GM18520 (cell line): Measurements from ENCODE around the gene MLLT1.

Experiments used
- ATAC-seq: cut with Tn5 transposase; IDR thresholded peaks from one replicate; pipeline ENCODE4 v1.9.1; 2021; ENCODE audit not compliant: unreplicated experiment

MLLT1 gene

GRCh38 chr19:6275170-6275744, 4.5 kb downstream of the MLLT1 start:
- no peak for ATAC-seq

- ATAC-seq: no peak
Observed at GRCh38 chr19:6274756-6275155, 5.0 kb downstream of the MLLT1 start.

- no peak for ATAC-seq
Observed at GRCh38 chr19:6273701-6274601, 5.8 kb downstream of the MLLT1 start.

DNA sequence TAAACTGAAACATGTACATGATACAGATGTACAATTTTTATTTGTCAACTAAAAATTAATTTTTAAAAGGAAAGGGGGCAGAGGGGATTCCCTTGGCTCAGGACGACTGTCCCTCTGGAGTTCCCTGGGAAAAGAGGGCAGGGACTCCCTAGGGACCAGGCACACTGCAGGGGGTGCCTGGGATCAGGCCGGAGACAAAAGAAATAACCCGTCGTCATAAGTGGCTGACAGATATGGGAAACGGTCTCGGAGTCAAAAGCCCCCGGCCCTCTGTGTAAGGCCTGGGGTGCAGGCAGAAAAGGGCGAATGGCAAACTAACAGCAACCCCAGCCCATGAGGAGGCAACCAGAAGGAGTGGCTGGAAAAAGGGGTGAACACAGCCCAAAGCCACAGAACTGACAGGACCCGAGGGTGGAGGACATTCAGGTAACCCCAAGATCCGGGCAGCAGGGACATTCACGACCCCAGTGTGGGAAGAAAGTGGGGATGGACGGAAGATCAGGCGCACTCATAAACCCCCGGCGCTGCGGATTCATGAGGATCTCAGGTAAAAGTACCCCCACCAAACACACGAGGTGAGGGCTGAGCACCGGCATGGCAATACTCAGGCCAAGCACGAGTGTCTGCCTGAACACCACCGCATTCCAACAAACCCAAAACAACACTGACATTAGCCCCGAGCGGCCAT, 6.7 kb downstream of the MLLT1 start:
- no peak for ATAC-seq

- no peak for ATAC-seq
Observed at GRCh38 chr19:6272411-6272791, 7.4 kb downstream of the MLLT1 start.

DNA sequence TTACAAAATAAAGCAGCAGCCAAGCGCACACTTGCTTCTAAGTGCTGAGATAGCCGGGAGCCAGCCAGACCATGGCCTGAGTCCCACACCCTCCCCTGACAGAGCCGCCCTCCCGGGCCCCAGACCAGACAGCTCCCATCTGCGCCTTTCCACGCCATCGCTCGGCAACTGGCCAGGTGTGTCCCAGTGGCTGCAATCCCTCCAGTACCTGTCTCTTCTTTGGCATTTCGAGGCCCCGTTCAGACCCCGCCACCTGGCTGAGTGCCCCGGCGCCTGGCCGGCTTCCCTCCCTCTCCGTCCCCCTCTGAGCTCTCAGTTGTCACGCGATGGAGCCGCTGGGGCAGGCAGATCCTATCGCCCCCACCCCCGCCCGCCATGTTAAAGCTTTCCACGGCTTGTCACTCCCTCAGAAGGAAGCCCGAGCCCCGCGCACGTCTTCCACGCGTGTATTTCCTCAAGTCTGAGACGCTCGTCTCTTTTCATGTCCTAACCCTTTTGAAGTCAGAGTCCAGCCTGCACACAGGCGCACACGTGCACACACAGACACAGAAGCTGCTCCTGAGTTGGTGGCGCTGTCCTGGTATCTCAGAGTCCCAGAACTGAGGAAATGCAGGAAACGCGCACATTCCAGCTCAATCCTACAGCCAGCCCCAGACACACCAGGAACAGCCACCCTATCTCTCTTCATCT, 7.9 kb downstream of the MLLT1 start:
- ATAC-seq: no peak

GRCh38 chr19:6271251-6271650, 8.5 kb downstream of the MLLT1 start:
- ATAC-seq: no peak

GRCh38 chr19:6270822-6271221, 9.0 kb downstream of the MLLT1 start:
- no peak for ATAC-seq

DNA sequence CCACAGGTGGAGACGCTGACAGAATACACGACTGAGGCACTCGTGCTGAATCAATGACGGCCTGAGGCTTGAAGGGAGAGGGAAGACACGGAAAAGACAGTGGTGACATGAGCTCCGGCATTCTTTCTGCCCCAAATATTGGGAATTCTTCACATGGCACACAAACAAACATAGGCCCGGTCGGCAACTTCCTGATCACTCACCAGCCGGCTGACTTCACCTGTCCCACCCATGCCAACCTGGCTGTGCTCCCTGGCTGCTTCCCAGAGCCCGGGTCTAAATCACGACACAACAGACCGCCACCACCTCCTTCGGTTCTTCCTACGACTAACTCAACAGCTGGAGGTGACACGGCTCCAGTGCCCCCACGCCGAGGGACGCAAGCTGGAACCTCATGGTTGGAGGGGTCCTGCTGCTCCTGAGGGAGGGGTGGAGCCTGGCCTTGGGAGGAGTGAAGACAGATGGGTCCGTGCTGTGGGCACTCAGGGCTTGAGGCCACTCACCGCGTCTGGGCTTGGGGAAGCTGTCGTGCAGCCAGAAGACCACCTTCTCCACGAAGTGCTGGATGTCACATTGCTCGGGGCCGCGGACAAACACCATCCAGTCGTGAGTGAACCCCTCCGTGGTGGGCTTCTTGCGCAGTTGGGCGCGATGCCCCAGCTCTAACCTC, 9.6 kb downstream of the MLLT1 start:
- no peak for ATAC-seq

DNA sequence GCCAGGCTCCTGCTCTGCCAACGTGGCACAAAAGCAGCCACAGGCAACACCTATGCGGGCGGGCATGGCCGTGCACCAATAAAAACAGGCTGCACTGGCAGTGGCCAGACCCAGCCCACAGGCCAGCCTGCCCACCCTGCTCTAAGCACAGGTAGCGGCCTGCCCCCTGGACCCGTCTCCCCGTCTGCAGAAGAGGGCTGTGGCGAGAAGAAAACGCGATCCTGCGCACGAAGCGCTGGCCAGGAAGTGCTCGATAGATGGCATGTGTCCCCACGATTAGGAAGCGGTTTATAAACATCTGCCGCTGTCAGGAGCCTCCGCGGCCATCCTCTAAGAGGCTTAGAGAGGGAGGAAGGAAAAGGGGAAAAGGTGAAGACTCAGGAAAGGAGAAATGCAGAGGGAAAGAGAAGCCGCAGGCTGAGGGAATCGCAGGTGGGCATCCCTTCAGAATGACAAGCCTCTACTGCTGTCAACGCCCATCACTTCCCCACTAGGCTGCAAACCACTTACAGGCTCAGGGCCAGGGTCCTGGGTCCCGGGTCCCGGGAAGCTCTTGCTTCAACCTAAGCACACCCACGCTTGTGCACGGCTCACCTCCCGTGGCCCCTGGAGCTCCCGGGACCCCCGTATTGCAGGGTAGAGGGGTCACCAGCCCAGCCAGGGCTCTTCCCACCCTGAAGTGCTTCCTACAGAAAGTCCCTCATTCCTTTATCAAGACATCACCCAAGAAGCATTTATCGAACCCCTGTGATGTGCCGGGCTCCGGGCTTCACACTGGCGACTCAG, 10.5 kb downstream of the MLLT1 start:
- ATAC-seq: no peak

- no peak for ATAC-seq
Observed at GRCh38 chr19:6268382-6268771, 11.4 kb downstream of the MLLT1 start.

- no peak for ATAC-seq
Observed at GRCh38 chr19:6267552-6268381, 12.0 kb downstream of the MLLT1 start.

- no peak for ATAC-seq
Observed at GRCh38 chr19:6264803-6265202, 15.0 kb downstream of the MLLT1 start.

GRCh38 chr19:6263735-6264444, 15.9 kb downstream of the MLLT1 start:
- ATAC-seq: no peak

GRCh38 chr19:6263306-6263705, 16.5 kb downstream of the MLLT1 start:
- ATAC-seq: no peak

GRCh38 chr19:6262519-6262918, 17.3 kb downstream of the MLLT1 start:
- ATAC-seq: no peak

GRCh38 chr19:6261883-6262282, 17.9 kb downstream of the MLLT1 start:
- no peak for ATAC-seq

- no peak for ATAC-seq
Observed at GRCh38 chr19:6260912-6261650, 18.7 kb downstream of the MLLT1 start.
